Measurements from ENCODE around the gene KLHL2. TPM values are rescaled to one million over a fixed set of nuclear protein-coding genes. Genes with fewer than 3 reads are reported as not detected.

KLHL2 gene
- total and polyA plus RNA-seq, 9 of the 15 experiments (the other 6 are each of a cell fraction or from before 2014, with no cell fraction given), result 2.5 to 11.3 (median 6.1) TPM

DNA sequence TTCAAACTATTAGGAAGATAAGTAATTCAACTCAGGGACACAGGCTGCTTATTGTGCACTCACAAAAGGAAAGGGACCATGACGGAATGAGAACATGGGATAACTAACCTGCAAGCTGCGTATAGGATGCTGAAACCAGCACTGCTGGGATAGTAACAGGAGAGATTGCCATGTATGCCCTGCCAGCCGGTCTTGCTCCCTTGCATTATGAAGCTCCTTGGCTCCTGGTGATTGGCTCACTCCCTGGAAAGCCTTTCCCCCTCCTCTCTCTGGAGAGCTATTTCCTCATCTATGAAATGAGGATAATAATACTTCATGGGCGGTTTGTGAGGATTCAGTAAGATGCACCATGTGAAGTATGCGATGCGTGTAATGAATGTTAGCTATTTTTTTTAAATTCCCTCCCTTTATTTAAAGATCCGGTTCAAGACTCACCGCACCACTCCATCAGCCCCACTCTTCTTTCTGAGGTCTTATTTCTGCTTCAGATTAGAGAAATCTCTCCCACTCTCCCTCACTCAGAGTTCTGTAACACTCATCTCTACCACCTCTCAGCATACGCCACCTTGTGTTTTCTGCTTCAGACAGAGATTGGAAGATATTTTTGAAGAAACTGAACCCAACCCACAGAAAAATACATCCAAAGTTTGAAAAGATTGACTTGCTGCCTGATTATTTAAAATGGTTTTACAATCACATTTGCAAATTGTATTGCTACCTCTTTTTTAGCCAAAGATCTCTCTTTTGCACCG is 138.5 kb downstream of the KLHL2 start:
- Histone ChIP-seq H3K27ac (ENCODE audit: extremely low read depth, low read depth, low read length) (no peak overlapping the region), H3K9me3 (replicated peaks; ENCODE audit: control insufficient read depth, insufficient read depth, low read depth, low read length) (no peaks in the 10 kb centered on the region), H3K4me2 (ENCODE audit: insufficient read depth, low read length) (no peak overlapping the region), H3K9me1 (ENCODE audit: control insufficient read depth, insufficient read depth, low read length) (no peaks in the 10 kb centered on the region), H3K9ac (ENCODE audit: insufficient read depth in 1 of 2, low read depth in 2 of 2, low read length in 2 of 2) (no peak overlapping the region), H3K4me1 (replicated peaks in 1 of 2; ENCODE audit: control insufficient read depth in 2 of 2, insufficient read depth in 2 of 2, low read length in 2 of 2) (peaks cover 3 to 11% of the 10 kb centered on the region in 2 experiments; a peak in 3 of 5 replicates), H3K79me2 (ENCODE audit: control insufficient read depth, insufficient read depth, low read length) (no peaks in the 10 kb centered on the region), H3K36me3 (ENCODE audit: control insufficient read depth, insufficient read depth, low read length) (peaks cover 27% of the 10 kb centered on the region; the same call in 2 of the 3 replicates), H4K20me1 (replicated peaks; ENCODE audit: control insufficient read depth, insufficient read depth, low read length) (peaks cover 6% of the 10 kb centered on the region), H3K27me3 (ENCODE audit: control insufficient read depth in 2 of 2, insufficient read depth in 2 of 2, low read length in 2 of 2) (no peaks in the 10 kb centered on the region), H3K4me3 (no peak overlapping the region), H2AFZ (ENCODE audit: low read depth, low read length) (no peak overlapping the region)
- ChIA-PET POLR2A (no interaction called here), CTCF (ENCODE audit: low intra/inter-chr PET ratio) (no interaction called here)
- BruUV-seq (replicated peaks), result no TSS peak
- no peak for FAIRE-seq
- in situ Hi-C loops (cut with MboI) (no loop called here), intact Hi-C loops (cut with micrococcal nuclease) (no loop called here)
- ATAC-seq, result no peak
- no peak for DNase-seq (ENCODE audit: extremely low read depth in 1 of 4, low spot score in 3 of 4)
- 56% methylated on average over 10 of the region's 10 CpGs for WGBS (ENCODE audit: insufficient coverage, low coverage, missing lambda C conversion rate)
- TF ChIP-seq SRSF3 (IDR thresholded peaks at IDR 0.05; ENCODE audit: insufficient read depth, low read length) (no peak), MAX (CRISPR knock-in tag; IDR thresholded peaks at IDR 0.05) (no peak), ZBTB1 (CRISPR knock-in tag; IDR thresholded peaks at IDR 0.05; ENCODE audit: borderline replicate concordance, low read depth) (no peak), FOXK1 (CRISPR knock-in tag; IDR thresholded peaks at IDR 0.05; ENCODE audit: borderline replicate concordance) (no peak), GABPB1 (CRISPR knock-in tag; IDR thresholded peaks at IDR 0.05) (no peak), NR0B1 (IDR thresholded peaks at IDR 0.05; ENCODE audit: partially characterized antibody) (no peak), ZFX (CRISPR knock-in tag; IDR thresholded peaks at IDR 0.05) (no peak), NR1H2 (CRISPR knock-in tag; IDR thresholded peaks at IDR 0.05) (no peak), ZNF695 (CRISPR knock-in tag; IDR thresholded peaks at IDR 0.05) (no peak), YY1 (IDR thresholded peaks at IDR 0.05; ENCODE audit: borderline replicate concordance in 1 of 3, control insufficient read depth in 1 of 3, extremely low read depth in 1 of 3, insufficient read depth in 3 of 3, insufficient read length in 1 of 3, insufficient replicate concordance in 2 of 3, low read depth in 1 of 3, low read length in 2 of 3) (no peak), TRIM24 (IDR thresholded peaks at IDR 0.05) (no peak)
- TF ChIP-seq, protein P1, sequence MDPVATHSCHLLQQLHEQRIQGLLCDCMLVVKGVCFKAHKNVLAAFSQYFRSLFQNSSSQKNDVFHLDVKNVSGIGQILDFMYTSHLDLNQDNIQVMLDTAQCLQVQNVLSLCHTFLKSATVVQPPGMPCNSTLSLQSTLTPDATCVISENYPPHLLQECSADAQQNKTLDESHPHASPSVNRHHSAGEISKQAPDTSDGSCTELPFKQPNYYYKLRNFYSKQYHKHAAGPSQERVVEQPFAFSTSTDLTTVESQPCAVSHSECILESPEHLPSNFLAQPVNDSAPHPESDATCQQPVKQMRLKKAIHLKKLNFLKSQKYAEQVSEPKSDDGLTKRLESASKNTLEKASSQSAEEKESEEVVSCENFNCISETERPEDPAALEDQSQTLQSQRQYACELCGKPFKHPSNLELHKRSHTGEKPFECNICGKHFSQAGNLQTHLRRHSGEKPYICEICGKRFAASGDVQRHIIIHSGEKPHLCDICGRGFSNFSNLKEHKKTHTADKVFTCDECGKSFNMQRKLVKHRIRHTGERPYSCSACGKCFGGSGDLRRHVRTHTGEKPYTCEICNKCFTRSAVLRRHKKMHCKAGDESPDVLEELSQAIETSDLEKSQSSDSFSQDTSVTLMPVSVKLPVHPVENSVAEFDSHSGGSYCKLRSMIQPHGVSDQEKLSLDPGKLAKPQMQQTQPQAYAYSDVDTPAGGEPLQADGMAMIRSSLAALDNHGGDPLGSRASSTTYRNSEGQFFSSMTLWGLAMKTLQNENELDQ (CRISPR knock-in tag; IDR thresholded peaks at IDR 0.05; ENCODE audit: borderline replicate concordance), result no peak
- TF ChIP-seq, protein P2, sequence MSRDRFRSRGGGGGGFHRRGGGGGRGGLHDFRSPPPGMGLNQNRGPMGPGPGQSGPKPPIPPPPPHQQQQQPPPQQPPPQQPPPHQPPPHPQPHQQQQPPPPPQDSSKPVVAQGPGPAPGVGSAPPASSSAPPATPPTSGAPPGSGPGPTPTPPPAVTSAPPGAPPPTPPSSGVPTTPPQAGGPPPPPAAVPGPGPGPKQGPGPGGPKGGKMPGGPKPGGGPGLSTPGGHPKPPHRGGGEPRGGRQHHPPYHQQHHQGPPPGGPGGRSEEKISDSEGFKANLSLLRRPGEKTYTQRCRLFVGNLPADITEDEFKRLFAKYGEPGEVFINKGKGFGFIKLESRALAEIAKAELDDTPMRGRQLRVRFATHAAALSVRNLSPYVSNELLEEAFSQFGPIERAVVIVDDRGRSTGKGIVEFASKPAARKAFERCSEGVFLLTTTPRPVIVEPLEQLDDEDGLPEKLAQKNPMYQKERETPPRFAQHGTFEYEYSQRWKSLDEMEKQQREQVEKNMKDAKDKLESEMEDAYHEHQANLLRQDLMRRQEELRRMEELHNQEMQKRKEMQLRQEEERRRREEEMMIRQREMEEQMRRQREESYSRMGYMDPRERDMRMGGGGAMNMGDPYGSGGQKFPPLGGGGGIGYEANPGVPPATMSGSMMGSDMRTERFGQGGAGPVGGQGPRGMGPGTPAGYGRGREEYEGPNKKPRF (IDR thresholded peaks at IDR 0.05; ENCODE audit: low read depth, low read length), result no peak
